ENCODE measurements around the gene WDR64. TPM values are rescaled to one million over a fixed set of nuclear protein-coding genes. Genes with fewer than 3 reads are reported as not detected.

WDR64 gene
- total and polyA plus RNA-seq, 2 of the 4 experiments (the other 2 are of a cell fraction), result not detected

- Histone ChIP-seq H4K5ac (ENCODE audit: low read depth, low read length) (no peak overlapping the region), H3K9me3 (ENCODE audit: control insufficient read depth, insufficient read depth, low read length) (no peaks in the 10 kb centered on the region; the same call in 1 of the 2 replicates), H2AFZ (replicated peaks; ENCODE audit: low read length, poor library complexity) (no peak overlapping the region), H4K91ac (ENCODE audit: insufficient read depth, low read depth, low read length) (no peak overlapping the region), H3K56ac (ENCODE audit: extremely low read depth, insufficient read depth, low read length) (no peak overlapping the region), H3K9me1 (ENCODE audit: insufficient read depth, low read length) (no peaks in the 10 kb centered on the region), H2BK20ac (ENCODE audit: low read depth, low read length) (no peak overlapping the region), H2BK5ac (ENCODE audit: low read depth, low read length, poor library complexity, severe bottlenecking) (no peak overlapping the region), H2BK120ac (ENCODE audit: low read depth, low read length) (no peak overlapping the region), H3K23ac (ENCODE audit: low read depth, low read length) (no peak overlapping the region), H3K18ac (ENCODE audit: low read depth, low read length) (no peak overlapping the region), H3K4me1 (ENCODE audit: control insufficient read depth, insufficient read depth, low read length) (no peaks in the 10 kb centered on the region), H2BK15ac (ENCODE audit: low read depth, low read length) (no peak overlapping the region), H2AK5ac (ENCODE audit: low read depth, low read length) (no peak overlapping the region), H3K27me3 (ENCODE audit: control insufficient read depth, insufficient read depth, low read length) (peaks cover 2% of the 10 kb centered on the region; the same call in 1 of the 2 replicates), H3K27ac (ENCODE audit: insufficient read depth, low read length) (no peak overlapping the region), H2AK9ac (replicated peaks; ENCODE audit: low read depth, low read length, poor library complexity) (no peak overlapping the region), H4K20me1 (ENCODE audit: insufficient read depth, low read length) (no peaks in the 10 kb centered on the region), H3K79me1 (ENCODE audit: low read depth in 1 of 2, low read length in 2 of 2) (no peaks in the 10 kb centered on the region), H4K8ac (ENCODE audit: low read depth in 2 of 2, low read length in 2 of 2) (no peak overlapping the region), H3K4me3 (ENCODE audit: insufficient read depth, low read depth, low read length) (no peak overlapping the region), H3K36me3 (ENCODE audit: control insufficient read depth, insufficient read depth, low read length) (no peaks in the 10 kb centered on the region), H3K4me2 (ENCODE audit: low read depth, low read length) (no peak overlapping the region), H3K14ac (replicated peaks; ENCODE audit: low read depth, low read length) (no peak overlapping the region), H3K4ac (ENCODE audit: low read depth, low read length) (no peak overlapping the region), H3K9ac (ENCODE audit: low read depth, low read length) (no peak overlapping the region)
- intact Hi-C loops (cut with micrococcal nuclease), result no loop called here
- ChIA-PET CTCF (no interaction called here), POLR2A (ENCODE audit: unreplicated experiment) (no interaction called here)
- WGBS, 2 experiments (ENCODE audit: extremely low coverage in 2 of 2, insufficient read length in 1 of 2), result no CpG with 5 or more reads among the region's 1 CpG
- in situ Hi-C loops (cut with MboI; ENCODE audit: low sequenced_read_pairs), result no loop called here
- TF ChIP-seq FOS (IDR thresholded peaks at IDR 0.05; ENCODE audit: low read depth, low read length), result no peak
- TF ChIP-seq MAZ (IDR thresholded peaks at IDR 0.05; ENCODE audit: borderline replicate concordance, low read depth, low read length), result no peak
- no peak for DNase-seq
- dilution Hi-C loops (cut with HindIII; ENCODE audit: low sequenced_read_pairs, unreplicated experiment), result no loop called here
- no TSS peak for BruUV-seq (replicated peaks)
- ATAC-seq (ENCODE audit: low read depth), result no peak
Measured at GRCh38 chr1:241647658-241648057, 4.4 kb upstream of the WDR64 start.
